ENCODE data around the gene ADSL. TPM values are rescaled to one million over a fixed set of nuclear protein-coding genes. Genes with fewer than 3 reads are reported as not detected.
A peak's percentile ranks its signal among the peaks of the same experiment; 100 is the strongest.

Gene ADSL
- total RNA-seq, 1 donor from 2014 or later: 57.9 TPM

DNA sequence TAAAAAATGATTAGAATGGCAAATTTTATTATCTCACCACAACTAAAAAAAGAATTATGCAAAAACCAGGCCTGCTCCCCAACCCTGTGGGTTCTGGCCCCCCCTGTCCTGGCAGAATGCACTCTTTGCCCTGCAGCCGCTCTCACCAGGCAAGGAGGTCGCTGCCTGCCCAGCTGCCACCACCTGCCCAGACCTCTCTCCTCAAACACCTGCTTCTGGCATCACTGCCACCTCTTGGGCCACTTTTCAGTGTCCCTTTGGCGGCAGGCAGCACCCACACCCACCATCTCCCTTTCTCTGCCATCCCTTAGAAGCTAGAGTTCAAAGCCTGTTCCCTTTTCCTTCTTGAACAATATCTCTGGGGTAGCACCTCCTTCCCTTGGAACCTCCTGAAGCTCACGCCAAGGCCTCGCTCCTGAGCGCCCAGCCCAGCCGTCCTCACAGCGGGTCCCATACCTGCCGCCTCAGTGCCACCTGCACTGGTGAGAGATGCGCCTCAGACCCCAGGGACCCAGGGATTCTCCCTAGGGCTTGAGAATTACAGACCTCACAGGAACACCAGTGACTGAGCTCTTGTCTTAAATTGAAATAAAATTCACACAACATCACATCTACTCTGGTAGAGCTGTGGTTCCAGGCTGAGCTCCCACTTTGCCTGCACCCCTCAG lies 68.7 kb downstream of the ADSL start:
- FAIRE-seq (no peak), DNase-seq (ENCODE audit: low spot score in 2 of 2) (no peak)

- FAIRE-seq (no peak), DNase-seq (ENCODE audit: low spot score in 2 of 2) (no peak)
Measured at GRCh38 chr22:40415531-40416266, 69.4 kb downstream of the ADSL start.

DNA sequence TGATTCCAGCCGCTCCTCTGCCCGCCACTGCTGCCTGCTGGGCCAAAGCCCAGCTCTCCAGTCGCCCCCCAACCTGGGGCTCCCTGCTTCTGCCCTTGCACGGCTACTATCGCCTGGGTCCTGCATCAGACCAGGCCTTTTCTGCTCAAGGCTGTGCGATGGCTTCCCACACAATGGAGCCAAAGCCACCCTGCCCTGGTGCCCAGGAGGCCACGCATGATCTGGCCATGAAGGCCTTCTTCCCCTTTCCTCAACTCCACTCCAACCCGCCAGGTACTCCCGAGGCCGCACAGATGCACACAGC lies 69.9 kb downstream of the ADSL start:
- FAIRE-seq: no peak
- no peak for DNase-seq (ENCODE audit: low spot score in 2 of 2)

GRCh38 chr22:40416636-40417035 lies 70.3 kb downstream of the ADSL start:
- FAIRE-seq (no peak), DNase-seq (ENCODE audit: low spot score in 2 of 2) (no peak)

GRCh38 chr22:40417041-40417440 lies 70.7 kb downstream of the ADSL start:
- DNase-seq (ENCODE audit: low spot score in 2 of 2): no peak
- no peak for FAIRE-seq

- no peak for DNase-seq (ENCODE audit: low spot score in 2 of 2)
- no peak for FAIRE-seq
Measured at GRCh38 chr22:40417881-40418280, 71.6 kb downstream of the ADSL start.

DNA sequence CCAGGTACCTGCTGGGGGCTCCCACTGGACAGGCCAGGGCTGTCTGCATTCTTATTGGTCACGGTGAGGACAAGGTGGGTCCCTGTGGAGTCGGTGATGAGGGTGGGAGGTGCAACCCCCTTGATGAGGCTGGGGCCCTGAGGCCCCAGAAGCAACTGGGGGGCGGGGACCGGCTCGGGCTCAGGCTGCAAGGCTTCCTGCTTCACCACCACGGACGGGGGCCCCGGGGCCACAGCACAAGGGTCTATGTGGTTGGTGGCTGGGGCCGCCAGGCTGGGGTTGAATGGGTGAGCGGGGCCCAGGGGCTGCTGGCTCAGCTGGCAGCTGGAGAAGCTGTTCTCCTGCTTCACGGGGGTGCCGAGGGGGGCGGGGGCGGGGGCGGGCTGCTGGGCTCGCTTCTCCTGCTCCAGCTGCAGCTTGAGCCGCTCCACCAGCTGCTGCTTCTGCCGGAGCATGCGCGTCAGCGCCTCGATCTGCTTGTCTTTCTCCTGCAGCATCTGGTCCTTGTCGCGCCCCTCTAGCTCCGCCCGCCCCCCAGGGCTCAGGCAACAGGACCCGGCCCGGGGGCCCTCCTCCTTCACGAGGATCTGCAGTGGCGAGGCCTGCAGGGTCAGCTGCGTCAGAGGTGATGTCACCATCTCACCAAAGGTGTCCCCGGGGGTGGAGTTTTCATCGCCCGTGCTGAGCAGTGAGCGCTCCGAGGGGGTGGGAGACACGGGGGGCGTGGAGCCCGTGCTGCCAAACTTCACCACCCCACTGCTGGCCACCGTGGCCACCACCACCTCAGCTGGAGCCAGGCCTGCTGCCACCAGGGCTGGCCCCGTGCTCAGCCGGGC lies 72.3 kb downstream of the ADSL start:
- DNase-seq (ENCODE audit: low spot score in 2 of 2): no peak
- no peak for FAIRE-seq

- DNase-seq (ENCODE audit: low spot score in 2 of 2) (no peak), FAIRE-seq (no peak)
Measured at GRCh38 chr22:40419718-40420117, 73.4 kb downstream of the ADSL start.

- FAIRE-seq: no peak
Measured at GRCh38 chr22:40420341-40421081, 74.2 kb downstream of the ADSL start.

GRCh38 chr22:40421082-40421350 lies 74.7 kb downstream of the ADSL start:
- DNase-seq (ENCODE audit: low spot score in 2 of 2) (no peak), FAIRE-seq (no peak)

More at GRCh38 chr22:40420341-40421081, 74.2 kb downstream of the ADSL start:
- no peak for DNase-seq (ENCODE audit: low spot score in 2 of 2)

- DNase-seq (ENCODE audit: low spot score in 2 of 2) (no peak), FAIRE-seq (no peak)
Measured at GRCh38 chr22:40421941-40422340, 75.6 kb downstream of the ADSL start.

DNA sequence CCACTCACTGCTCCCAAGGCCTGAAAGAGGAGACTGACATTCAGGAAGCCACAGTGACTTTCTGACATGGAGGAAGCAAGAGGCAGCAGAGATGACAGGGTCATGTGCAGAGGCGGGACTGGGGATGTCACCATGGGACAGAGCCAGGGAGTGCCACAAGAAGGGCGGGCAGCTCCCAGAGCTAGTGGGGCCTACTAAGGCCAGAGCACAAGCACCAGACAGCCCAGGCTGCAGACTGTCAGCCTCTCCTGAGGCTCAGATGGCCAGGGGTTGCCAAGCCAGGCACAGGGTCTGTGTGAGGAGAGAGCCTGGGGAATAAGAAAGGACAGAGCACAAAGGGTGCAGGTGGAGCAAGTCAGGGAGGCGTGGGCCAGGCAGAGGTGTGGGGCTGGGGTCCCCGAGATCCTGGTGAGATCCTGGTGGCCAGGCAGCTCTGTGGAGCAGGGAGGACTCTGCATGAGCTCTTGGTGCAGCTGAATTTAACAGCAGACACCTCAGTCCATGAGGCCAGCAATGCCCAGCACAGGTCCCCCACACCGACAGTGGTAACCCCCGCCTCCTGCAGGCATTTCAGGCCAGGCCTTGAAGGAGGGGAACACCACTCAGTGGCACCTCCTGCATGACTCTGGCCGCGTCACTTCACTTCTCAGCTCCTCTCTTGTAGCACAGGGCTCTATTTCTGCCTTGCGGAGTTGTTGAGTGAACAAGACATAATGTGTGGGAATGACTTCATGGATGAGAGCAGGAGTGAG lies 76.4 kb downstream of the ADSL start:
- DNase-seq (ENCODE audit: low spot score in 2 of 2) (no peak), FAIRE-seq (no peak)

GRCh38 chr22:40423310-40423688 lies 77.0 kb downstream of the ADSL start:
- DNase-seq (ENCODE audit: low spot score in 2 of 2) (no peak), FAIRE-seq (no peak)

- no peak for DNase-seq (ENCODE audit: low spot score in 2 of 2)
- FAIRE-seq: no peak
Measured at GRCh38 chr22:40423882-40424640, 77.8 kb downstream of the ADSL start.

GRCh38 chr22:40425082-40425481 lies 78.8 kb downstream of the ADSL start:
- FAIRE-seq (no peak), DNase-seq (ENCODE audit: low spot score in 2 of 2) (no peak)

DNA sequence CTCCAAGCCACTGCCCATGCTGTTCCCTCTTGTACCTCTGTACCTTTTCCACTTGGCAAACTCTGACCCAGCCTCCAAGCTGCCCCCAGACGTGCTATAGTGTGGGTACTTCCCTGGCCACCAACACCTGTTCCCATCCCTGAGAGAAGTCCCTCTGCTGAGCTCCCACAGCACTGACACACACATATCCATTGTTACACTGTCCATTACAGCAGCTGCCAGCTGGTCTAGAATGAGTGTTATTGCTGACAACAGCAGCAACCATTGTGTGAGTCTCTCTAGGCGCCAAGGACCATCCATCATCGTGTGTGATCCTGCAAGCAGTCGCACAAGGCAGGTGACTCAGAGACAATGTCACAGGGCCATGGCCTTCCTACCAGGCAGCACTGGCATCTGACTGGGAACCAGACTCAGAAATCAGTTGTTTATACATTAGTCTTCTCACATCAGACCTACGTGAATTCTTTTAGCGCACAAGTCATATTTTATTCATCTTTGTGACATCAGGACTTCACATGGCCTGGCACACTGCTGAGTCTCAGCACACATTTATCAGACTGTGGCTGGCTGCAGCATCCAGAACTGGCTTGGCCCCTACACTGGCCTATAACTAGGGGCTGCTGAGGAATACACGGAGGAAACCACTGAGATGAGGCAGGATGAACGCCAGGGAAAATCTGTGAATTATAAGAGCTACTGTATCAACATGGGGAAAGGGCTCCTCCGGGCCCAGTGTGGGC lies 80.5 kb downstream of the ADSL start:
- DNase-seq (ENCODE audit: low spot score in 2 of 2) (peak in 1 of 2 donors; percentile 66), FAIRE-seq (no peak)

DNA sequence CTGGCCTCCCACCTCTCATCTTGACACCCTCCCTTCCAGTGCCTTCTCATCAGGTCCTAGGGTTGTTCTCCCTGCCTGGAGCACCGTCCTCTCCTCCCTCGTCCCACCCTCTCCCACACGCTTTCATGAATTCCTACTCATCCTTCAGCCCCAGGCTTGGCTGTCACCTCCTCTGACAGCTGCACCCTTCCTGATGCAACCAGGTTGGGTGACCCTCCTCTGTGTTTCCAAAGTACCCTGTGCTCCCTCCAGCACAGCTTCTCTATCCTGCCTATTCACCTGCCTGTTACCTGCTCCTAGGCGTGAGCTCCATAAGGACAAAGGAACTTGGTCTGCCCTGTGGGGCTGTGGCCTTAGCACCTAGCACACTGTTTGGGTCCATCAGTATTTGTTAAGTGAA lies 82.5 kb downstream of the ADSL start:
- FAIRE-seq (no peak), DNase-seq (ENCODE audit: low spot score in 2 of 2) (no peak)

DNA sequence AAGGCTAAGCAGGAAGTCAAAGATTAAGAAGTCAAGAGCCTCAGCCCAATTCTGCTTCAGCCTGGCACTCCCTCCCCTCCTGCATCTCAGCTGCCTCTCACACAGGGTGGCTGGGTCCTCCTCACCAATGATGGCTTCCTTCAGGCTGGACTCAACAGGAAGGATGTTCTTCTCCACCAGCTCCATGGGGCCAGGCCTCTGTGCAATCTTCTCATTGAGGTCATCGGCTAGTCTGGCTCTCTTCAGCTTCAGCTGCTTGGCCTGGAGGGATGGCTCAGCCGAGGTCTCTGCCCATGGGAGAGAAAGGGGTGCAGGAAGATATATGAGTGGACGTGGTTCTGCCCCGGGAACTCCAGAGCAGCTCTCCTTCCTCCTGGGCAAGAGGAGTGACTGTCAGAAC lies 83.2 kb downstream of the ADSL start:
- no peak for FAIRE-seq
- DNase-seq (ENCODE audit: low spot score in 2 of 2): no peak

DNA sequence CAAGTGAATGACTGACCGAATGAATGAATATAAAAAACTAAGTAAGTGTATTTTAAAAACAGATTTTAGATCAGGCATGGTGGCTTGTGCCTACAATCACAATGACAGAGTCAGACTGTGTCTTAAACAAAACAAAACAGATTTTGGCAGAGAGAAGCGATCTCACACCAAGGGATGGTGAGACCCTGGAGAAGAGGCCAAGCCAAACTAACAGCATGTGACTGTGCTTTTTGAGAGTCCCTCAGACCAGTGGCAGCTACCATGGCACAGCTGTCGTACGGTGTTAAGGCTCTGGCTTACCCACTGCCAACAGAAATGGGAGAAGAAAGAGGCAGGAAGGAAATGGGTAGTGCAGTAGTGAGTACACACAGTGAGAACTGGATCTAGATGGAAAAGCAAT lies 84.7 kb downstream of the ADSL start:
- DNase-seq (ENCODE audit: low spot score in 2 of 2): no peak
- FAIRE-seq: no peak
